GM12865 (cell line): Measurements from ENCODE around the gene PCSK2.

Experiments used
- DNase-seq: peaks from one replicate; pipeline ENCODE4 v3.0.0; 2010; ENCODE audit warnings: low read depth
- H3K4me3 ChIP-seq: 2 replicates; pipeline ENCODE4 v1.5.1; 2011; ENCODE audit warnings: mild to moderate bottlenecking, low read depth, low read length, control low read depth
- CTCF ChIP-seq: IDR thresholded peaks from 2 replicates; pipeline ENCODE4 v1.5.1; 2011; ENCODE audit warnings: low read length, control low read depth, low read depth, inconsistent platforms; ENCODE audit not compliant: insufficient read depth; ENCODE audit errors: missing control alignments

PCSK2 gene

DNA sequence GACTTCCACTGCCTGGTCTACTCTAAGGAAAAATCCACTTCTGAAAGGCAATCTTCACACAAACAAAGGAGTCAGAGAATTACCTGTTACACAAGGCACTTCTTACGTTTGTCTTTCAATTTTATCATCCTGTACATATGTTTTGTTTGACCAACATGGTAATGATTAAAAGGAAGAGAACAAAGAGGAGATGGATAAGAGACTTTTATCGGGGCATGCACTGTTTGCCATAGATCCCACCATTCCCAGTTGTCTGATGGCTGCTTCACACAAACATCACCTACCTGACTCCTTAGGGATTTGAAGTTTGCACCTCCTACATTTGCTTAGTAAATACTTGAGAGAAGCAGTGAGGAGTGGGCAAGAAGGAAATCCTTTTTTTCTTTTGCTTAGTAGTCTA is 217.3 kb downstream of the PCSK2 start:
- TF ChIP-seq CTCF: no peak
- no peak overlapping the region for H3K4me3 ChIP-seq
- DNase-seq: no peak

GRCh38 chr20:17445543-17445942 is 218.7 kb downstream of the PCSK2 start:
- no peak for DNase-seq
- no peak overlapping the region for H3K4me3 ChIP-seq
- TF ChIP-seq CTCF: no peak

- no peak for TF ChIP-seq CTCF
These were observed 219.3 kb downstream of the PCSK2 start for GRCh38 chr20:17446171-17446570.

GRCh38 chr20:17448071-17448470 is 221.2 kb downstream of the PCSK2 start:
- DNase-seq: no peak
- no peak for TF ChIP-seq CTCF
- H3K4me3 ChIP-seq: no peak overlapping the region

More at GRCh38 chr20:17446171-17446570, 219.3 kb downstream of the PCSK2 start:
- DNase-seq: no peak
- no peak overlapping the region for H3K4me3 ChIP-seq

GRCh38 chr20:17449031-17449430 is 222.2 kb downstream of the PCSK2 start:
- no peak overlapping the region for H3K4me3 ChIP-seq
- TF ChIP-seq CTCF: no peak
- no peak for DNase-seq

- no peak overlapping the region for H3K4me3 ChIP-seq
- no peak for DNase-seq
- TF ChIP-seq CTCF: no peak
These were observed 225.6 kb downstream of the PCSK2 start for GRCh38 chr20:17452441-17452840.

- no peak for DNase-seq
- no peak for TF ChIP-seq CTCF
- no peak overlapping the region for H3K4me3 ChIP-seq
These were observed 226.8 kb downstream of the PCSK2 start for GRCh38 chr20:17453592-17453991.
